HFFc6 (cell line): ENCODE measurements around the gene UTP3. TPM values are rescaled to one million over a fixed set of nuclear protein-coding genes. Genes with fewer than 3 reads are reported as not detected.
"Not testable (repeated sequence)": the region's sequence is repeated elsewhere in the genome, so short reads cannot be mapped to it uniquely, and the experiment has no call there.

Source experiments
- DNase-seq: peaks from one replicate; pipeline ENCODE4 v3.0.0-alpha.2; 2018
- H3K27ac Mint-ChIP-seq: 2 replicates; pipeline ENCODE4 v1.8.0; 2020; ENCODE audit warnings: mild to moderate bottlenecking, mixed read lengths
- H3K27me3 Mint-ChIP-seq: 2 replicates; pipeline ENCODE4 v1.8.0; 2021; ENCODE audit warnings: mild to moderate bottlenecking, moderate library complexity, mixed read lengths; ENCODE audit not compliant: insufficient read depth
- H3K36me3 Mint-ChIP-seq: 2 replicates; pipeline ENCODE4 v1.8.0; 2021; ENCODE audit warnings: low read depth, mixed read lengths
- H3K4me1 Mint-ChIP-seq: 2 replicates; pipeline ENCODE4 v1.8.0; 2020; ENCODE audit warnings: low read depth, mixed read lengths
- H3K4me3 Mint-ChIP-seq: 2 replicates; pipeline ENCODE4 v1.8.0; 2020; ENCODE audit warnings: mild to moderate bottlenecking, moderate library complexity, mixed read lengths
- H3K9me3 Mint-ChIP-seq: 2 replicates; pipeline ENCODE4 v1.8.0; 2020; ENCODE audit warnings: mild to moderate bottlenecking, mixed read lengths
- CTCF ChIP-seq: fragments of 200-600 bp; sonication (generic); IDR thresholded peaks from 2 replicates; pipeline ENCODE4 v1.5.0; 2021; ENCODE audit warnings: antibody characterized with exemption, mild to moderate bottlenecking
- total RNA-seq, 6 experiments: library from RNA; stranded (reverse); fragmentation: NEBNext Ultra II Directional; extraction: Animal tissue kit (Norgen Biotek cat#: 25700); gene quantifications; 2 replicates in 1 of 6; 3 replicates in 5 of 6; pipeline ENCODE4 v1.2.3, GENCODE V29; 2021

The UTP3 gene
- total RNA-seq, 6 experiments from 2014 or later: 38.8 to 48.0 (median 43.1) TPM

GRCh38 chr4:70734971-70735370 is 46.6 kb downstream of the UTP3 start:
- peak overlapping the region; percentile 85 for H3K4me3 Mint-ChIP-seq
- H3K4me1 Mint-ChIP-seq: peaks cover 25% of the 10 kb centered on the region
- H3K27ac Mint-ChIP-seq: peak overlapping the region; percentile 72
- no peaks in the 10 kb centered on the region; the same call in 1 of the 2 replicates for H3K36me3 Mint-ChIP-seq
- TF ChIP-seq CTCF: no peak
- H3K9me3 Mint-ChIP-seq: no peaks in the 10 kb centered on the region
- DNase-seq: no peak
- H3K27me3 Mint-ChIP-seq: no peaks in the 10 kb centered on the region

- peak; percentile 64 for TF ChIP-seq CTCF
- not testable (repeated sequence) for H3K9me3 Mint-ChIP-seq
- H3K27ac Mint-ChIP-seq: peak overlapping the region; percentile 82
Observed at GRCh38 chr4:70735915-70736314, 47.6 kb downstream of the UTP3 start.

GRCh38 chr4:70737006-70737405 is 48.7 kb downstream of the UTP3 start:
- no peaks in the 10 kb centered on the region for H3K9me3 Mint-ChIP-seq
- no peaks in the 10 kb centered on the region; the same call in 1 of the 2 replicates for H3K36me3 Mint-ChIP-seq
- DNase-seq: no peak
- H3K4me1 Mint-ChIP-seq: peaks cover 40% of the 10 kb centered on the region
- no peak for TF ChIP-seq CTCF
- no peaks in the 10 kb centered on the region for H3K27me3 Mint-ChIP-seq
- H3K27ac Mint-ChIP-seq: no peak overlapping the region
- no peak overlapping the region for H3K4me3 Mint-ChIP-seq

More at GRCh38 chr4:70735915-70736314, 47.6 kb downstream of the UTP3 start:
- peaks cover 29% of the 10 kb centered on the region for H3K4me1 Mint-ChIP-seq
- peak; percentile 48 for DNase-seq
- peak overlapping the region; percentile 21 for H3K4me3 Mint-ChIP-seq
- H3K27me3 Mint-ChIP-seq, H3K36me3 Mint-ChIP-seq: not testable (repeated sequence)

GRCh38 chr4:70737409-70737808 is 49.1 kb downstream of the UTP3 start:
- no peak overlapping the region for H3K4me3 Mint-ChIP-seq
- no peaks in the 10 kb centered on the region for H3K9me3 Mint-ChIP-seq

GRCh38 chr4:70739496-70740337 is 51.4 kb downstream of the UTP3 start:
- no peak for DNase-seq
- Mint-ChIP-seq H3K36me3 (no peaks in the 10 kb centered on the region), H3K4me3 (no peak overlapping the region), H3K9me3 (no peaks in the 10 kb centered on the region), H3K27ac (no peak overlapping the region), H3K27me3 (no peaks in the 10 kb centered on the region), H3K4me1 (peaks cover 42% of the 10 kb centered on the region)
- no peak for TF ChIP-seq CTCF

More at GRCh38 chr4:70737409-70737808, 49.1 kb downstream of the UTP3 start:
- TF ChIP-seq CTCF: no peak
- Mint-ChIP-seq H3K27ac (no peak overlapping the region), H3K4me1 (peaks cover 44% of the 10 kb centered on the region), H3K36me3 (no peaks in the 10 kb centered on the region; the same call in 1 of the 2 replicates), H3K27me3 (no peaks in the 10 kb centered on the region)
- DNase-seq: no peak

Other genes with a start within 250 kb of the UTP3 start
- gene MUC7, start 216.3 kb upstream of the UTP3 start, total RNA-seq: not detected
- gene AMTN, start 170.0 kb upstream of the UTP3 start, total RNA-seq: not detected
- not detected for gene AMBN, start 96.3 kb upstream of the UTP3 start, total RNA-seq
- under 1 TPM in 5 of 6 experiments, not detected in 1; 0.02 to 0.14 (median 0.10) TPM for gene ENAM, start 59.8 kb upstream of the UTP3 start, total RNA-seq
- 1 to 10 TPM in 1 of 6 experiments, under 1 TPM in 4, not detected in 1; 0.15 to 1.3 (median 0.46) TPM for gene JCHAIN, start 22.0 kb upstream of the UTP3 start, total RNA-seq
- gene RUFY3, start 33.4 kb downstream of the UTP3 start, total RNA-seq: 10 to 100 TPM; 35.7 to 44.8 (median 38.4) TPM
- gene GRSF1, start 151.4 kb downstream of the UTP3 start, total RNA-seq: 100 to 1,000 TPM in 5 of 6 experiments, 10 to 100 TPM in 1; 99.1 to 110 (median 109) TPM
- gene MOB1B, start 213.8 kb downstream of the UTP3 start, total RNA-seq: 10 to 100 TPM; 26.9 to 37.0 (median 33.8) TPM